HCT116 (cell line): ENCODE measurements around the gene DOCK4. TPM values are rescaled to one million over a fixed set of nuclear protein-coding genes. Genes with fewer than 3 reads are reported as not detected.

ENCODE experiments used
- ATAC-seq: fragments of 200-7000 bp; cut with Tn5 transposase; 2 replicates; pipeline ENCODE4 v1.9.1; 2020; ENCODE audit warnings: mild to moderate bottlenecking, moderate library complexity
- BruUV-seq: library from RNA; stranded (reverse); fragments of 400-500 nt; replicated peaks from 2 replicates; lab custom pipeline; 2021; lab: Mats Ljungman, UMichigan
- CTCF ChIA-PET: fragments of 300-600 bp; sonication (Branson Sonifier 250); formaldehyde crosslinking; loops from one replicate; lab custom pipeline; 2021; ENCODE audit warnings: antibody characterized with exemption; lab: Charles Lee
- POLR2A ChIA-PET: fragments of 300-600, 350-600 bp; sonication (Branson Sonifier 250); formaldehyde crosslinking; loops from one replicate; lab custom pipeline; 2021; ENCODE audit warnings: antibody characterized with exemption; lab: Charles Lee
- RAD21 ChIA-PET, 2 experiments: fragments of 300-600 bp; sonication (Branson Sonifier 250); formaldehyde crosslinking; loops; one replicate each; lab custom pipeline; 2023; ENCODE audit warnings: low total read pairs in 2 of 2; ENCODE audit not compliant: uncharacterized antibody in 2 of 2, unreplicated experiment in 2 of 2, low non-redundant PET in 1 of 2; lab: Charles Lee
- DNase-seq: peaks from one replicate; pipeline ENCODE4 v3.0.0-alpha.2; 2010; ENCODE audit warnings: low read depth, low spot score
- H2AFZ ChIP-seq: fragments of 200-600 bp; shearing (Covaris generic), sonication (generic); 2 replicates; pipeline ENCODE4 v1.6.1; 2017; ENCODE audit warnings: low read depth, mixed run types, mixed read lengths, antibody characterized with exemption, low read length; ENCODE audit not compliant: poor library complexity, severe bottlenecking
- H3K27ac ChIP-seq: 2 replicates; pipeline ENCODE4 v1.5.1; 2012; ENCODE audit warnings: low read depth, low read length
- H3K27me3 ChIP-seq: fragments of 200-600 bp; sonication (generic); 2 replicates; pipeline ENCODE4 v1.6.1; 2016; ENCODE audit warnings: mixed run types, low read length, mixed read lengths; ENCODE audit not compliant: insufficient read depth
- H3K36me3 ChIP-seq, 2 experiments: fragments of 200-500 bp in 1 of 2; fragments of 200-600 bp in 1 of 2; sonication (Bioruptor generic) in 1 of 2; sonication (generic) in 1 of 2; 2 replicates each; pipeline versions ENCODE4 v1.5.1 to v1.6.1; 2014 to 2016; ENCODE audit warnings: low read length in 2 of 2, inconsistent platforms in 1 of 2, mixed read lengths in 1 of 2, mixed run types in 1 of 2; ENCODE audit not compliant: insufficient read depth in 2 of 2, control insufficient read depth in 1 of 2
- H3K4me1 ChIP-seq, 2 experiments: fragments of 200-600 bp in 1 of 2; sonication (generic) in 1 of 2; 2 replicates each; pipeline versions ENCODE4 v1.5.1 to v1.6.1; 2012 to 2017; ENCODE audit warnings: low read length in 2 of 2, inconsistent platforms in 1 of 2, mild to moderate bottlenecking in 1 of 2, mixed read lengths in 1 of 2, mixed run types in 1 of 2, moderate library complexity in 1 of 2; ENCODE audit not compliant: insufficient read depth in 2 of 2, control insufficient read depth in 1 of 2
- H3K4me2 ChIP-seq: fragments of 200-600 bp; sonication (generic); 2 replicates; pipeline ENCODE4 v1.6.1; 2017; ENCODE audit warnings: mixed run types, low read length, mixed read lengths
- H3K4me3 ChIP-seq, 2 experiments: fragments of 200-600 bp in 1 of 2; sonication (generic) in 1 of 2; replicated peaks in 1 of 2; 2 replicates each; pipeline ENCODE4 v1.5.1; 2011 to 2016; ENCODE audit warnings: low read length in 2 of 2, control low read depth in 1 of 2, low read depth in 1 of 2, mild to moderate bottlenecking in 1 of 2, mixed read lengths in 1 of 2, mixed run types in 1 of 2
- H3K79me2 ChIP-seq: fragments of 200-600 bp; sonication (generic); 2 replicates; pipeline ENCODE4 v1.6.1; 2017; ENCODE audit warnings: mild to moderate bottlenecking, mixed run types, low read length, moderate library complexity, mixed read lengths; ENCODE audit not compliant: insufficient read depth
- H3K9ac ChIP-seq: fragments of 200-600 bp; sonication (generic); 2 replicates; pipeline ENCODE4 v1.6.1; 2016; ENCODE audit warnings: low read length, mixed read lengths
- H3K9me2 ChIP-seq: fragments of 200-600 bp; sonication (generic), shearing (Covaris generic); 2 replicates; pipeline ENCODE4 v1.6.1; 2017; ENCODE audit warnings: mixed run types, mild to moderate bottlenecking, moderate library complexity; ENCODE audit not compliant: insufficient read depth
- H3K9me3 ChIP-seq, 2 experiments: fragments of 200-500 bp in 1 of 2; fragments of 200-600 bp in 1 of 2; sonication (Bioruptor generic) in 1 of 2; sonication (generic) in 1 of 2; 2 replicates each; pipeline ENCODE4 v1.6.1; 2014 to 2017; ENCODE audit warnings: low read length in 2 of 2, mixed read lengths in 2 of 2, inconsistent platforms in 1 of 2, low read depth in 1 of 2, mild to moderate bottlenecking in 1 of 2, mixed run types in 1 of 2, moderate library complexity in 1 of 2; ENCODE audit not compliant: control insufficient read depth in 1 of 2, insufficient read depth in 1 of 2
- H4K20me1 ChIP-seq: fragments of 200-600 bp; sonication (generic), shearing (Covaris generic); 2 replicates; pipeline ENCODE4 v1.6.1; 2017; ENCODE audit warnings: mixed run types, mild to moderate bottlenecking, moderate library complexity; ENCODE audit not compliant: insufficient read depth
- CBX3 ChIP-seq: IDR thresholded peaks from 2 replicates; pipeline ENCODE4 v1.6.1; 2012; ENCODE audit warnings: low read depth
- CEBPB ChIP-seq: IDR thresholded peaks from 2 replicates; pipeline ENCODE4 v1.6.1; 2012; ENCODE audit warnings: low read depth
- EGR1 ChIP-seq: IDR thresholded peaks from 2 replicates; pipeline ENCODE4 v1.6.1; 2012; ENCODE audit warnings: low read depth
- ELF1 ChIP-seq: IDR thresholded peaks from 2 replicates; pipeline ENCODE4 v1.6.1; 2012; ENCODE audit warnings: low read depth, borderline replicate concordance
- EZH2 ChIP-seq: fragments of 200-600 bp; sonication (generic); IDR thresholded peaks from 2 replicates; pipeline ENCODE4 v1.6.1; 2017; ENCODE audit warnings: antibody characterized with exemption, mixed run types
- EZH2phosphoT487 ChIP-seq: fragments of 200-600 bp; IDR thresholded peaks from 2 replicates; pipeline ENCODE4 v1.6.1; 2018; ENCODE audit warnings: antibody characterized with exemption, borderline replicate concordance
- JUND ChIP-seq: IDR thresholded peaks from 2 replicates; pipeline ENCODE4 v1.6.1; 2012
- POLR2A ChIP-seq: IDR thresholded peaks from 2 replicates; pipeline ENCODE4 v1.7.0; 2011; ENCODE audit warnings: borderline replicate concordance; ENCODE audit not compliant: insufficient read depth, insufficient read length; ENCODE audit errors: extremely low read depth
- POLR2AphosphoS5 ChIP-seq: IDR thresholded peaks from 2 replicates; pipeline ENCODE4 v1.6.1; 2011; ENCODE audit warnings: mild to moderate bottlenecking, low read depth, low read length, moderate library complexity
- RAD21 ChIP-seq: IDR thresholded peaks from 2 replicates; pipeline ENCODE4 v1.6.1; 2012; ENCODE audit warnings: low read depth, mild to moderate bottlenecking
- SIN3A ChIP-seq: IDR thresholded peaks from 2 replicates; pipeline ENCODE4 v1.6.1; 2012; ENCODE audit warnings: low read depth
- SRF ChIP-seq: IDR thresholded peaks from 2 replicates; pipeline ENCODE4 v1.6.1; 2012; ENCODE audit warnings: low read depth
- TCF7L2 ChIP-seq: IDR thresholded peaks from 2 replicates; pipeline ENCODE4 v1.7.0; 2011; ENCODE audit warnings: borderline replicate concordance, inconsistent platforms; ENCODE audit not compliant: insufficient read depth, insufficient read length; ENCODE audit errors: extremely low read depth
- YY1 ChIP-seq: IDR thresholded peaks from 2 replicates; pipeline ENCODE4 v1.6.1; 2011; ENCODE audit warnings: low read length, low read depth, moderate library complexity, mild to moderate bottlenecking; ENCODE audit not compliant: insufficient replicate concordance; ENCODE audit errors: extremely low read depth
- ZFX ChIP-seq: fragments of 450-650 bp; IDR thresholded peaks from 2 replicates; pipeline ENCODE4 v1.6.1; 2017
- intact Hi-C: fragments of 100-400 bp; cut with micrococcal nuclease; formaldehyde crosslinking; loops from 2 replicates; pipeline ENCODE4 v1.10.0; 2022
- total RNA-seq: library from RNA; stranded (reverse); gene quantifications from one replicate; pipeline ENCODE4 v1.2.1, GENCODE V29; 2021; ENCODE audit not compliant: unreplicated experiment
- TF ChIP-seq, protein P1 (sequence below): IDR thresholded peaks from 2 replicates; pipeline ENCODE4 v1.6.1; 2012; ENCODE audit warnings: low read depth
- TF ChIP-seq, protein P2 (sequence below): IDR thresholded peaks from 2 replicates; pipeline ENCODE4 v1.6.1; 2012
- TF ChIP-seq, protein P3 (sequence below), 3 experiments: fragments of 200-600 bp in 1 of 3; sonication (generic) in 1 of 3; IDR thresholded peaks in 2 of 3; conservative IDR thresholded peaks in 1 of 3; 2 replicates each; pipeline ENCODE4 v1.5.1; 2012 to 2017; ENCODE audit warnings: low read depth in 2 of 3, low read length in 2 of 3, antibody characterized with exemption in 1 of 3, borderline replicate concordance in 1 of 3, control low read depth in 1 of 3, mild to moderate bottlenecking in 1 of 3, mixed read lengths in 1 of 3, mixed run types in 1 of 3, moderate library complexity in 1 of 3; ENCODE audit not compliant: insufficient read depth in 1 of 3
- TF ChIP-seq, protein P4 (sequence below): IDR thresholded peaks from 2 replicates; pipeline ENCODE4 v1.6.1; 2011; ENCODE audit warnings: mild to moderate bottlenecking, low read length, moderate library complexity; ENCODE audit not compliant: insufficient replicate concordance; ENCODE audit errors: extremely low read depth
- TF ChIP-seq, protein P5 (sequence below): IDR thresholded peaks from 2 replicates; pipeline ENCODE4 v1.6.1; 2012

The DOCK4 gene
- total RNA-seq, 1 experiment from 2014 or later: 2.2 TPM

DNA sequence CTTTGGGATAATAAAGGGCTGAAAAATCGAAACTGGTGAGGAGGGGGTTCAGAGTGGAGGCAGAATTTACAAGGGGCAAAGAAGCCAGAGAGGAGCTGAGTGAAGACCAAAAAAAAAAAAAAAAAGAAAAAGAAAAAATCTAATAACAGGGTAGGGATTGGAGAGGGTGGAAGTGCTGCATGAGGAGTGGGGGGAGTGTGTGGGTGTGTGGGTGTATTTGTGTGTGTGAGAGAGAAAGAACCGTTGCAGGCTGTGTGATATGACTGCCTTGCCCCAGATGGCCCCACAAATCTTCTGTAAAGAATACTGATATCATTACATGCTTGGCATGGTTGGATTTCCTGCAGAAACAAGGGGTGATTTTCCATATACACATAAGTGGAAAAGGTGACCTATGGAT is 436.1 kb downstream of the DOCK4 start:
- H4K20me1 ChIP-seq: no peaks in the 10 kb centered on the region
- H3K9me2 ChIP-seq: no peaks in the 10 kb centered on the region
- no peaks in the 10 kb centered on the region for H3K4me1 ChIP-seq
- ATAC-seq (no peak), DNase-seq (no peak)
- H3K27me3 ChIP-seq: no peaks in the 10 kb centered on the region
- H3K9me3 ChIP-seq: no peaks in the 10 kb centered on the region
- no peaks in the 10 kb centered on the region for H3K79me2 ChIP-seq
- BruUV-seq: no TSS peak
- CTCF ChIA-PET: no interaction called here
- RAD21 ChIA-PET: no interaction called here
- no peak overlapping the region for H2AFZ ChIP-seq
- intact Hi-C loops: no loop called here
- TF ChIP-seq POLR2A (no peak), SIN3A (no peak), ZFX (no peak), RAD21 (no peak), ELF1 (no peak), TCF7L2 (no peak), POLR2AphosphoS5 (no peak), JUND (no peak), YY1 (no peak), EZH2 (no peak), CBX3 (no peak), CEBPB (no peak), EGR1 (no peak), SRF (no peak), EZH2phosphoT487 (no peak)
- TF ChIP-seq, protein P1, sequence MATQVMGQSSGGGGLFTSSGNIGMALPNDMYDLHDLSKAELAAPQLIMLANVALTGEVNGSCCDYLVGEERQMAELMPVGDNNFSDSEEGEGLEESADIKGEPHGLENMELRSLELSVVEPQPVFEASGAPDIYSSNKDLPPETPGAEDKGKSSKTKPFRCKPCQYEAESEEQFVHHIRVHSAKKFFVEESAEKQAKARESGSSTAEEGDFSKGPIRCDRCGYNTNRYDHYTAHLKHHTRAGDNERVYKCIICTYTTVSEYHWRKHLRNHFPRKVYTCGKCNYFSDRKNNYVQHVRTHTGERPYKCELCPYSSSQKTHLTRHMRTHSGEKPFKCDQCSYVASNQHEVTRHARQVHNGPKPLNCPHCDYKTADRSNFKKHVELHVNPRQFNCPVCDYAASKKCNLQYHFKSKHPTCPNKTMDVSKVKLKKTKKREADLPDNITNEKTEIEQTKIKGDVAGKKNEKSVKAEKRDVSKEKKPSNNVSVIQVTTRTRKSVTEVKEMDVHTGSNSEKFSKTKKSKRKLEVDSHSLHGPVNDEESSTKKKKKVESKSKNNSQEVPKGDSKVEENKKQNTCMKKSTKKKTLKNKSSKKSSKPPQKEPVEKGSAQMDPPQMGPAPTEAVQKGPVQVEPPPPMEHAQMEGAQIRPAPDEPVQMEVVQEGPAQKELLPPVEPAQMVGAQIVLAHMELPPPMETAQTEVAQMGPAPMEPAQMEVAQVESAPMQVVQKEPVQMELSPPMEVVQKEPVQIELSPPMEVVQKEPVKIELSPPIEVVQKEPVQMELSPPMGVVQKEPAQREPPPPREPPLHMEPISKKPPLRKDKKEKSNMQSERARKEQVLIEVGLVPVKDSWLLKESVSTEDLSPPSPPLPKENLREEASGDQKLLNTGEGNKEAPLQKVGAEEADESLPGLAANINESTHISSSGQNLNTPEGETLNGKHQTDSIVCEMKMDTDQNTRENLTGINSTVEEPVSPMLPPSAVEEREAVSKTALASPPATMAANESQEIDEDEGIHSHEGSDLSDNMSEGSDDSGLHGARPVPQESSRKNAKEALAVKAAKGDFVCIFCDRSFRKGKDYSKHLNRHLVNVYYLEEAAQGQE: no peak
- TF ChIP-seq, protein P2, sequence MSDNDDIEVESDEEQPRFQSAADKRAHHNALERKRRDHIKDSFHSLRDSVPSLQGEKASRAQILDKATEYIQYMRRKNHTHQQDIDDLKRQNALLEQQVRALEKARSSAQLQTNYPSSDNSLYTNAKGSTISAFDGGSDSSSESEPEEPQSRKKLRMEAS: no peak
- TF ChIP-seq, protein P3, sequence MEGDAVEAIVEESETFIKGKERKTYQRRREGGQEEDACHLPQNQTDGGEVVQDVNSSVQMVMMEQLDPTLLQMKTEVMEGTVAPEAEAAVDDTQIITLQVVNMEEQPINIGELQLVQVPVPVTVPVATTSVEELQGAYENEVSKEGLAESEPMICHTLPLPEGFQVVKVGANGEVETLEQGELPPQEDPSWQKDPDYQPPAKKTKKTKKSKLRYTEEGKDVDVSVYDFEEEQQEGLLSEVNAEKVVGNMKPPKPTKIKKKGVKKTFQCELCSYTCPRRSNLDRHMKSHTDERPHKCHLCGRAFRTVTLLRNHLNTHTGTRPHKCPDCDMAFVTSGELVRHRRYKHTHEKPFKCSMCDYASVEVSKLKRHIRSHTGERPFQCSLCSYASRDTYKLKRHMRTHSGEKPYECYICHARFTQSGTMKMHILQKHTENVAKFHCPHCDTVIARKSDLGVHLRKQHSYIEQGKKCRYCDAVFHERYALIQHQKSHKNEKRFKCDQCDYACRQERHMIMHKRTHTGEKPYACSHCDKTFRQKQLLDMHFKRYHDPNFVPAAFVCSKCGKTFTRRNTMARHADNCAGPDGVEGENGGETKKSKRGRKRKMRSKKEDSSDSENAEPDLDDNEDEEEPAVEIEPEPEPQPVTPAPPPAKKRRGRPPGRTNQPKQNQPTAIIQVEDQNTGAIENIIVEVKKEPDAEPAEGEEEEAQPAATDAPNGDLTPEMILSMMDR (IDR thresholded peaks at IDR 0.05 in 2 of 3, conservative IDR thresholded peaks at IDR 0.05 in 1 of 3; ENCODE audit: borderline replicate concordance in 1 of 3, insufficient read depth in 1 of 3, low read depth in 2 of 3, low read length in 2 of 3): no peak
- TF ChIP-seq, protein P4, sequence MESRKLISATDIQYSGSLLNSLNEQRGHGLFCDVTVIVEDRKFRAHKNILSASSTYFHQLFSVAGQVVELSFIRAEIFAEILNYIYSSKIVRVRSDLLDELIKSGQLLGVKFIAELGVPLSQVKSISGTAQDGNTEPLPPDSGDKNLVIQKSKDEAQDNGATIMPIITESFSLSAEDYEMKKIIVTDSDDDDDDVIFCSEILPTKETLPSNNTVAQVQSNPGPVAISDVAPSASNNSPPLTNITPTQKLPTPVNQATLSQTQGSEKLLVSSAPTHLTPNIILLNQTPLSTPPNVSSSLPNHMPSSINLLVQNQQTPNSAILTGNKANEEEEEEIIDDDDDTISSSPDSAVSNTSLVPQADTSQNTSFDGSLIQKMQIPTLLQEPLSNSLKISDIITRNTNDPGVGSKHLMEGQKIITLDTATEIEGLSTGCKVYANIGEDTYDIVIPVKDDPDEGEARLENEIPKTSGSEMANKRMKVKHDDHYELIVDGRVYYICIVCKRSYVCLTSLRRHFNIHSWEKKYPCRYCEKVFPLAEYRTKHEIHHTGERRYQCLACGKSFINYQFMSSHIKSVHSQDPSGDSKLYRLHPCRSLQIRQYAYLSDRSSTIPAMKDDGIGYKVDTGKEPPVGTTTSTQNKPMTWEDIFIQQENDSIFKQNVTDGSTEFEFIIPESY: no peak
- TF ChIP-seq, protein P5, sequence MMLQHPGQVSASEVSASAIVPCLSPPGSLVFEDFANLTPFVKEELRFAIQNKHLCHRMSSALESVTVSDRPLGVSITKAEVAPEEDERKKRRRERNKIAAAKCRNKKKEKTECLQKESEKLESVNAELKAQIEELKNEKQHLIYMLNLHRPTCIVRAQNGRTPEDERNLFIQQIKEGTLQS: no peak
- no peak overlapping the region for H3K4me3 ChIP-seq
- no peak overlapping the region for H3K4me2 ChIP-seq
- H3K27ac ChIP-seq: no peak overlapping the region
- no peaks in the 10 kb centered on the region for H3K36me3 ChIP-seq
- POLR2A ChIA-PET: no interaction called here
- H3K9ac ChIP-seq: no peak overlapping the region
